GM18867 (cell line): ENCODE data around the gene CDH20.
"Not testable (repeated sequence)": the region's sequence is repeated elsewhere in the genome, so short reads cannot be mapped to it uniquely, and the experiment has no call there.

ENCODE experiments used
- ATAC-seq: cut with Tn5 transposase; IDR thresholded peaks from one replicate; pipeline ENCODE4 v1.9.1; 2021; ENCODE audit warnings: mild to moderate bottlenecking, moderate library complexity; ENCODE audit not compliant: unreplicated experiment

CDH20 gene

DNA sequence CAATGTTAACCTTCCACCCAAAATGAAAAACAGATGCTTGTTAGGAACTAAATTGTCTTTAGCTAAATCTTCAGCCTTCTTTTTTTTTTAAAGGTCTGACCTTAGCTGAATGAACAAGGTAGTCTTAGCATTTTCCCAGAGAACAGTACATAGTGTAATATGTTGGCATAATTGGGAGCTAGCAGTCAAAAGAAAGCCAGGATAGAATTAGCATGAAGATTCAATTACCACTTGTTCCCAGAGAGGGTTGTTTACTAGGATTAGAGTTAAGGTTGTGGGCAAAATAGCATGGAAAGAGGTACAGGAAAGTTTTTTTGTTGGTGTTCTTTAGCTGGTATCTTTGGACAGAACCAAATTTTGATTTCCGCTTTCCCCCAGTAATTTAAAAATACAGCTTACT lies 6.9 kb downstream of the CDH20 start:
- no peak for ATAC-seq

DNA sequence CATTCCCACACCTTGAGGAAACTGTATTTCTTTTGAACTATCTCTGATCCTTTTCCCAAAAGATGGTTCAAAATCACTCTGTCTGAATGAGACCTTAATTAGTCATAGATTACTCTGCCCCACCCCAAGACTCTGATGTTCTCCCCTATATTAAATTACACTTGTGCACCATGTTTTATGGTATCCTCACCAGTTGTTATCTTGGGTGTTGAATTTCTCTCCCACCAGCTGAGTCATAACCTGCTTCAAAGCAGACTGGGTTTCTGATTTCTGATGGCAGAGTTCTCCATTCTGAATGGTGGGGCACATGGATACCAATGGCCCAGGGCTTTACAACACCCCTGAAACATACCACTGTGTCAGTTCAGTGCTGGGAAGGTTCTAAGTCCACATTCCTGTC lies 15.0 kb downstream of the CDH20 start:
- no peak for ATAC-seq

DNA sequence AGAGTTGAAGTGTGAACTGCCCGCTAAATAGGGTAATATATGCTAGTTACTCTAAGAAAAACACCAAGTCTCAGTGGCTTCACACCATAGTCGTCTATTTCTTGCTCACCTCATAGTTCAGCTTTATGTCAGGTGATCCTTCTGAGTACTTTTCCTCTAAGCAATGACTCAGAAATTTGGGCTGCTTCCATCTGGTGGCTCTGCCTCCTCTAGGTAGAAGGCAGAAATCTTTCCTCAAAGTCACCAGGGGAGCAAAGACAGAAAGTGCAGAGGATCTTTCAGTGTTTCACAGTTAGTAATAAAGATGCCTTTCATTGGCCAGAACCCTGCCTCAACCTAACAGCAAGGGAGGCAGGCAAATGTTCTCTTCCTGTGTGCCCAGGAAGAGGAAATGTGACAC lies 17.3 kb downstream of the CDH20 start:
- ATAC-seq, result no peak

DNA sequence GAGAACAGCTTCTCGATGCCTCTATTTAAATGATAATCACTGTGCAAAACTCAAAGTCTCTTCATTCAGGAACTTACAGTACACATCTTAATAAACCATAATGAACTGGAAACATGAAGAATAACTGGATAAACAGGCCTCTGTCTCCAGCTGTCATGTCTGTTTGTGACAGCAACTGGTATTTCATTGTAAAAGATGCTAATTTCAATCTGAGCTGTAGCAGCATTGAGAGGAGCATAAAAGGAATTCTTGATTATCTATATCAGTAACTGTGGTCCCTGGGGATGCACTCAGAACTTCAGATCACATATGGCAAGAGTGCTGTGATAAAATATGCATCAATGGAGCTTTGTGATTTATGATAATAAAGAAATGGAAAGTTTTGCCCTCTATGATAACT lies 18.8 kb downstream of the CDH20 start:
- no peak for ATAC-seq

DNA sequence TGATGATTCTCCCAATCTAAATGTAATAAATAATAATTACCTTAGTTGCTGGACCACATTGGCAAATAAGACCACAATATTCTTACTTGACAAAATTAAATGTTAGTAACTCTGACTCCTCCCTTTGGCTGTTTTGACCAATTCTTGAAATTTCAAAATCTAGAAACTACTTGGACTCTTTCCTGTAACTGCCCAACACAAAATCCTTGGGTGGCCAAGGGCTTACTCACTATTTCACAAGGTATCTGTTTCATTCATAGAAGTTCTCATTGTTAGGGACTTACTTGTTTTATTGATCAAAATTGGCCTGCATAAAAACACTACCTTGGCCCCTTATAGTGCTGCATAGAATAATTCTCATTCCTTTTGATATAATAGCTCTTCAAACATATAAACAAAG lies 19.4 kb downstream of the CDH20 start:
- no peak for ATAC-seq

DNA sequence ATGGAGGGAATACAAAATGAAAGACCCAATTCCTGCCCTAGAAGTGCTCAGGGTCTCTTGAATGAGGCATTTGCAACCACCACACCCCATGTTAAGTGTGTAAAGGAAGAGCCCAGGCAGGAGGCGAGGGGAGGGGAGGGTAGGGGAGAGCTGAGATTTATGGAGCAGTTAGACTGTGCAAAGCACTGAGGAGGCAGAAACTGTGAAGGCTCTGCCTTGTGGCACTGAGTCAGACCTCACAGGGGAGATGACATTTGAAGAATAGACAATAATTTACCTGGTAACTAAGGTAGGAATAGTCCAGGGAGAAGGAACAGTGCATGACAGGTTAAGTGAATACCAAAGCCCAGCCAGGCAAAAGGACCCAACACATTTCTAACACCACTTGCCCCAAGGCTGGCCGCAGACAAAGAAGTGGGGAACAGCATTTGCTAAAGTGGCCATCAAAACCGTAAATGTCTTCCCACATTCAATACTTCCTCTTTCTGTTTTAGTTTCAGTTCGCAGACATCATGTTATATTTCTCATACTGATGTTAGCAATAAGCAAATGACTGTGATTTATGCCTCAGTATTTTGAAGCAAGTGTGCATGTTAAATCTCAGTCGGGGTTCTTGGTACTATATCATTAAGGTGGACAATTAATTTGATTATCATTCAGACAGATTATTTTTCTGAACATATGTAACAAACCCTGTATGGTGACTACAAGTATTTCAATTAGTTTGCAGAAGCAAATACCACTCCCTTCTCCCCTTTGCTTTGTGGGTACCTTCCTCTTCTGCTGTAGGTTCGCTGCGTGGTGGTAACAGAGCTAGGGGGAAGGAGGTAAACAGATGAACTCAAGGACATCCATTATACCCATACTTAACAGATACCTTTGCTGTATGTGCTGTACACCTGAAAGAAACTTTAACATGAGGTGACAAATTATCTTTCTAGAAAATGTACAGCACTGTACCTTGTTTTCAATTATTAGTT lies 27.5 kb downstream of the CDH20 start:
- peak; percentile 98 for ATAC-seq

DNA sequence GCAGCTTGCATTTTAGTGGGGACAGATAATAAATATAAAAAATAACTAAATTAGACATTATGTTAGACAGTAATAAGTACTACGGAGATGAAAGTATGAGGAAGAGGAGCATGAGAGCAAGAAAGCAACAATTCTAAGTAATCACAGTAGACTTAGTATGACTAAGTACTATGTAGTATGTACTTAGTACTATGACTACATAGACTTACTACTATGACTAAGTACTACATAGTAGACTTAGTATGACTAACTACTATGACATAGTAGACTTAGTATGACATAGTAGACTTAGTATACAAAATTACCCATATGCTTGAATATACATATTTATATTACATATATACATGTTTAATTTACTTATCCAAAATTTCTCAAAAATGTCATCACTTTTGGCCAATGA lies 29.3 kb downstream of the CDH20 start:
- ATAC-seq, result no peak

DNA sequence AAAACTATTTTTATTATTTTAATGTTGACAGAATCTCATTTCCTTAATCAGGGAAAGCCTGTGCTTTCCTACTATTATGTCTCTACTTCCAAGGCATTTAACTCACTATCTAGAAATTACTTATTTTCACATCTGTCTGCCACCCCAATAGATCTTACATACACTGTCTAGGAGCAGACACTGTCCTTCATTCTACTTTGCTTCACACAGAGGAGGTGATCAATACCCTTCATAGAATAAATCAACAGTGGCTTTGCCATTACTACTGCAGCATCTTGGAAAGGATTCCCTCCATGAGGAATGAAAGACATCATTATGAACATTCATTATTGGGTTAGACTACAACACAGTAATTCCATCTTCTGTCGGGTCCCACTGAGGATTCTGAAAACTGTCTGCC lies 31.7 kb downstream of the CDH20 start:
- no peak for ATAC-seq

DNA sequence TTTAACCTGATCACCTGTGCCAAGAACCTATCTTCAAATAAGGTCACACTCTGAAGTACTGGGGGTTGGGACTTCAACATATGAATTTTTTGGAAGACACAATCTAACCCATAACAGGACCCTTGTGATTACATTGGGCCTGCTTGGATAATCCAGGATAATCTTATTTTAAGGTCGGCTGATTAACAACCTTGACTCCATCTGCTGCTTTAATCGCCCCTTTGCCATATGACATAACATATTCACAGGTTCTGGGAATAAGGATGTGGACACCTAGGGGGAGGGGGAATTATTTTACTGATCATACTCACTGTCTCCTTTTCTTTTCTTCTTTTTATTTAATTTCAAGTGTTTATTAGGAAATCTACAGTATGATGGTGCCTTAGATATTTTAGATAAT lies 34.8 kb downstream of the CDH20 start:
- no peak for ATAC-seq

DNA sequence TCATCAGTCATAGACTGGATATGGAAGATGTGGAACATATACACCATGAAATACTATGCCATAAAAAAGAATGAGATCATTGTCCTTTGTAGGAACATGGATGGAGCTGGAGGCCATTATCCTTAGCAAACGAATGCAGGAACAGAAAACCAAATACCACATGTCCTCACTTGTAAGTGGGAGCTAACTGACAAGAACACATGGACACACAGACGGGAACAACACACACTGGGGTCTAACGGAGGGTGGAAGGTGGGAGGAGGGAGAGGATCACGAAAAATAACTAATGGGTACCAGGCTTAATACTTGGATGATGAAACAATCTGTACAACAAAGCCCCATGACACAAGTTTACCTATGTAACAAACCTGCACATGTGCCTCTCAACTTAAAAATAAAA lies 36.4 kb downstream of the CDH20 start:
- ATAC-seq, result not testable (repeated sequence)

DNA sequence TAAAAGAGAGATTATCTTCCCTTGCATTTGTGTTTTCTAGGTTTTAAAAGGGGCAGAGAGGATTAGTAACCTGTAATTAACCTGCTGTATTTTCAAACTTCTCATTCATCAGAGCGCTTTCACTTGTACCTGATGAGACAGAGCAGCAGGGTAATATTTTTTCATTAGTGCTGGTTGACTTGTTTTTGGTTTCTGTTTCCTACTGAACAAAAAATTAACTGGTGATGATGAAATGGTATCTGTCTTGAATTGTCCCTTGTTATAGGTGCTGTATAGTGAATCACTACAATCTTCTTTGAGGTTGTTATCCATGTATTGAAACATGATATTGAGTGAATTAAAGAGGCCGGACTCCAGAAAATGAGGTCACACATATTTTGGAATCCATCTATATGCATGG lies 37.9 kb downstream of the CDH20 start:
- ATAC-seq, result no peak

DNA sequence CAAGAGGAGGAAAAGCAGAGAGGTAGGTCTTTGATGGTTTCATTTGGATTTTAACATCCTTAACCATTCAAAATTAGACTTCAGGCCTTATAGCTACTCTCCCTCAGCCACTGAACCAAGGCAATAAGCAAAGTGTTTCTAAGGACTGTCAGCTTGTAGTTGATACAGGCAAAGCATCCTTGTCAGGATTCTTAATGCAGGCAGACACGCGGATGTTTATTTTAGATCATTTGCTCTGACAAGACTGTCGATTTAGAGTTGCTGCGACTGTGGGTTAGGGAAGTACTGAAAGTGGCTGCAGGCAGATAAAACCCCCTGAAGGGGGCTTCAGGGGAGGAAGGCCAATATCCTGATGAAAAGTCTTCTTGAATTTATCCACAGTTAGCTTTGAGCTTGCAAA lies 46.6 kb downstream of the CDH20 start:
- no peak for ATAC-seq

DNA sequence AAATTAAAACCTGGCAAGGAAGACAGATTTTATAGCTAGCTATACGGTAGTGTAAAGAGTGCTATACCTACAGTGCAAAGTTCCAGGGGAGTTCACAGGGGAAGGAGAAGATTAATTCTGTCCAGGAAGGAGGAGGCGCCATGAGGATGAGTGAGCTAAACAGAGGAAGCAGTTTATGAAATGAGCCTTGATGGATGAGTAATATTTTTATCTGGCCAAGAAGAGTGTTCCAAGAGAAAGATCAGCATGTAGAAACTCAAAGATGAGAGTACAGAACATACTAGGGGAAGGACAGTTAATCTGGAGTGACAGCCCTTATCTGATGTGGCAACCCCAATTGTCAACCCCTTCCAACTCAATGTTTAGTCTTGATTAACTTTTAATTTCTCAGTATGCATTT lies 54.8 kb downstream of the CDH20 start:
- ATAC-seq, result no peak

DNA sequence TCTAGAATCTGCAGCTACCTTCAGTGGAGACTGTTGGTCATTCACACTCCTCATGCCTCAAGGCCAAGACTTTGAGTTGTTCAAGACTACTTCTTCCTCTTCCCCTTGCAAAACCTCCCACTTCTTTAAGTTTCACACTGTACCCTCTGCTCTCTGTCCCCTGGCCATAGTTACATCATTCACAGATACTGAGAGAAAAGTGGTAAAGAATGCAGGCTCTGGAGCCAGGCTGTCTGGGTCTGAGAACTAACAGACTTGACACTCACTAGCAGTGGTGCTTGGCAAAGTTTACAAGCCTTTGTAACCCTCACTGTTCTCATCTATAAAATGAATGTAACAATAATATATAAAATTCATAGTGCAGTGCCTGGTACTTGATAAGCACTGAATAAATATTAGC lies 61.8 kb downstream of the CDH20 start:
- no peak for ATAC-seq

DNA sequence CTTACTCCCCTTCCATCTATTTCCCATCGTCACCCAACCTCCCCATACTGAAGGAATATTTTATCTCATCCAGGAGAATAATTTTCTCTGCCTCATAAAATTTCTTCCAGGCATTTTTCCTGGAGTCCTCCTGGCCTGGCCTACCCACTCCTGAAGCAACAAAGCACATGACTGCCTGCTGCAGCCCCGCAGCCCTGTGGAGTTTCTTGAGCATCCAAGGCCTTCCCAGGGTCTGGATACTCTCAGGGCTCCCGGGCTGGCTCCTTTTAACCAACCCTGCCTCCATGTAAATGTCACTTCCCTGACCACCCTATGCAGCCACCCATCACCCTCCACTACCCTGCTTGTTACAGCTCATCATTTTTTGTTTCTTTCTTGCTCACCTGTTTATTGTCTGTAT lies 64.0 kb downstream of the CDH20 start:
- ATAC-seq, result no peak

DNA sequence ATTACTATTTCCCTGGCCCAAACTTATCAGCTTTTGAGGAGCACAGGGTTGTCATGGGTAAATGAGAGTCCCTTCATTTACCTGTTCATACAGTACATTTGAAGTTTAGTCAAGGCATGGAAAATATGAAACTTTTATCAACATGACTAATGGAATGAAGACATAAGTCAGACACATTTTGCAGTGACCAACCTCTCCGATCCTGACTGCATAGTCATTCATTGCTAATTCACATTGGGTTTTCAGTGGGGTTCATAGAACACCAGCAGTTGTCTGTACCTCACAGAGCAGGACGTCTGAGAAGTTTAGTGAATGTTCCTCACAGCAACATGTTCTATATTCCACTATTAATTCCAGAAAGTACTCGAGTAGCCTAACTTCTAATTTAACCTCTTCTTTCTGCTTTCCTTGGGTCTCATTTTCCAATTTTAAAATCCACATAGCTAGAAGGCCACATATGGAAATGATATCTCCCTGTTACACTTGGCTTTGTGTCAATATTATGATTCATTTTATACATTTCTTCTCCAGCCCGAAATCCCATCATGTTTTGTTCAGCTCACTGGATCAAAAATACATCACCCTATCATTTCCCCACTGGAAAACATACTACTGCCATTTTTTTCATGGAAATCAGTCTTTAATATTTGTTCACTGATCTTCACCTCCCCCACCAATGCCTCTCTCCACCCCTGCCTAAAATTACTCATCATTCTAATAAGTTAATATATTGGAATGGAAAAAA lies 65.9 kb downstream of the CDH20 start:
- no peak for ATAC-seq

DNA sequence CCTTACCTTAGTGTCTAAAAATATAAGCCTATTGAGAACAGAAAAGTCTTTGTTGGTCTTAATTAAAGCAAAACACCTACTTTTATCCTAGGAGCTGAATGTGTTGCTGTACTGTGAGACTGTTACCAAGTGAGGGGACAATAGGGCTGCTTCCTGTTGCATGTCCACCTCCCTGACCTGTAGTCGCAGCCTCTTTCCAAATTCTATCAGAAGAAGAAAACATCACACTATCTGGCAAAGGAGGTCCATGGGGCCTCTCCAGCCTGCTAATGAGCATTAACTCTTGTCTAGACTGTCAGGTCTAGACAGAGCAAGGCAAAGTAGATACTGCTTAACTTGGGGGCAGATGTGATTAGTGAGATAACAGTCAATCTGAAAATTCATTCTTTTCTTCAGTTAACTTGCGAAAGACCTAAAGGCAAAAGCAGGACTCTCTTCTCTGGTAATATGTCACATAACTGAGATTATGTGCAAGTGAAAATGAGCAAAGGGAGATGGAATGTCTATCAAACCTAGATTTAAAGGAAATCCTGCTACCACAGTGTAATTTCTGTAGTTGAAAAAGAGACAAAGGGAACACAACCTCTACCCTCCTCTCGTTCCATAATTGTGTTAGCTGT lies 66.9 kb downstream of the CDH20 start:
- no peak for ATAC-seq

DNA sequence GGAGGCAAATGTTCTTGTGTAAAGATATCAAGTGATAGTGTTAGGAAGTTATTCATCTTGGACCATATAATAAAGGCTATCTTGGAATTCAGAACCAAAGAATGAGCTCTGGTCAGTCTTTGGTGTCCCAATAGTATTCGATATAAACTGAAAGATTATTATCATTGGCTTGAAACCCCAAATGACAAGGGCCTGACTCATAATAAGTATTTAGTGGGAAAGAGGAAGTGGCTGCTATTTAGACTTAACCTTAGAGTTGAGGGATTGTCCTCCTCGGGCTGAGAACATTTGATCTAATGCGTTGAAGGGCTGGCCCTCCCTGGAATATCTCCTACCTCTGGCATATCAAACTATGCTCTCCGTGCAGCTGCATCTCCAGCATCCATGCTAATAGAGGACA lies 67.5 kb downstream of the CDH20 start:
- no peak for ATAC-seq

DNA sequence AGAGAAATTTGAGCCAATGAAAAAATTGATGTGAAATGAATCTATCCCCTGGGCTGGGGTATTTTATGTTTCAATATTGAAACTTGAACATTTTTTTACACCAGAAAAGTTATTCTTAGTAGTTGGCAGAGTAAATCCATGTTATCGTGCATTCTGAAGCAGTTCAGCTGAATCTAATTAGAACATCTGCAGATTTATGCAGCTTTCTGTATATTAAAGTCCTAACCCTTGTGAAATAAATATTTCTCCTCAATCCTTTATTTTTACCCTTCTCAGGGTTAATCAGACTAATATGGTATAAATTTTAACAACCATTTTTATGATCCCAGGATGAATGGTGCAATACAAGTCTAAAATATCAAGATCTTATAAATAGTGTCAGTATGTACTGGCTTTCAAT lies 69.5 kb downstream of the CDH20 start:
- no peak for ATAC-seq

DNA sequence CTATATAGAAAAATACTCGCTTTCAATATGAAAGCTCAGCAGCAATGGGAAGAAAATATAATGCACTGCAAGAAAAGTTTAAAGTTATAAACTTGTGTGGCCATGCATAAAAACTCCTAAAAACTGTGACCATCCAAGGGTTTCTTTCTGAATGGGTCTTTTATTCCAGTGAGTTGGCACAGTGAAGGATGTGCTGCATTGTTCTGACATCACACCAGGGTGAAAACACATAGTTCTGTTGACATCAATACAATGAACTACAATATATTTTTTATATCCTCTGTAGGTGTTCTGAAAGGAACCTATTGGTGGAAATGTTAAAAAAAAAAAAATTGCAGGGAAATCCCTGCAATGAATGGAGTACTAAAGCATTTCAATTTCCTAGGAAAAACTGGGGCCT lies 80.2 kb downstream of the CDH20 start:
- ATAC-seq, result no peak

DNA sequence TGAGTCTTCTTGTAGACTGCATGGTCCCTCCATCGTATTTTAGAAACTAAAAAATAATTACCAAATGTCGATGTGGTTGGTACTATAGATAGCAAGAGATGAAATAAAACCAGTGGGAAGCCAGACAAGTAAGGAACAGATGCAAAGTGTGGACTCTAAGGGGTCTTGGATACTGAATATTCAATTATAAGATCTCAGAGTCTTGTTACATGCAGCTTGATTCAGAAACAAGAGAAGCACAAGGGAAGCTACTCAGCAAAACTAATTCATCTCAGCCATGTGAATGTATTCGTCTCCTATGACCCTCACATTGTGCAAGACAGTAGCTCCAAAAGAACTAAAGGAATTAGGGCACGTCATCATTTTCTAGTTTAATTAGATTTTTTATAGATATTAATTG lies 80.9 kb downstream of the CDH20 start:
- ATAC-seq, result no peak

DNA sequence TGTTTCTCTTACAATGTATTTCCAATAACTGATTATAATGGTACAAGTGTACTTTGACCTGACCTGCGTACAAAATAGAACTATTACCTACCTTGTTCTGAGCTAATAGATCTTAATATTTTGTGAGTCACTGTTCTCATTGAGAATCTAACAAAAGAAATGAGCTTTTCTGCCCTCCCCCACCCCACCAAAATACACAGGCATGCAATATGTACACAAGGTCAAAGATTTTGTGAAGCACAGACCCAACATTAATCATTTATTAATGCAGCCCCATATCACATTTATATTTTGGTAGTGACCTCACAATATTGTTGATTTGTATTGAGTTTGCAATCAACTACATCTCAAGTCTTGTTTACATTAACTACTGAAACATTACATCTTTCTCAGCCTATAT lies 86.5 kb downstream of the CDH20 start:
- no peak for ATAC-seq
